PC-3 (cell line): ENCODE measurements around the gene KCNJ15.

Source experiments
- CTCF ChIP-seq: fragments of 300-600 bp; sonication (generic); conservative IDR thresholded peaks from 2 replicates; pipeline ENCODE4 v1.5.1; 2017; ENCODE audit warnings: antibody characterized with exemption, low read depth, mild to moderate bottlenecking, low read length
- EZH2 ChIP-seq: fragments of 300-600 bp; sonication (generic); IDR thresholded peaks from one replicate; pipeline ENCODE4 v1.6.1; 2017; ENCODE audit warnings: antibody characterized with exemption, mild to moderate bottlenecking, low read length; ENCODE audit not compliant: unreplicated experiment

GRCh38 chr21:38314558-38314957 lies 57.8 kb downstream of the KCNJ15 start:
- no peak for TF ChIP-seq CTCF
- TF ChIP-seq EZH2, result no peak
